Choroid plexus epithelial cell (primary cell): ENCODE results near the gene ZBTB21.
"Not testable (repeated sequence)": the region's sequence is repeated elsewhere in the genome, so short reads cannot be mapped to it uniquely, and the experiment has no call there.

Source experiments
- DNase-seq: peaks from one replicate; pipeline ENCODE4 v3.0.0-alpha.2; 2010; ENCODE audit warnings: low read depth
- H3K4me3 ChIP-seq: 2 replicates; pipeline ENCODE4 v1.5.1; 2011; ENCODE audit warnings: low read depth, mild to moderate bottlenecking, control low read depth, low read length, moderate library complexity
- TF ChIP-seq, protein P1 (sequence below): conservative IDR thresholded peaks from 2 replicates; pipeline ENCODE4 v1.5.1; 2011; ENCODE audit warnings: low read depth, mild to moderate bottlenecking, control low read depth, inconsistent platforms, low read length, moderate library complexity

Gene ZBTB21

DNA sequence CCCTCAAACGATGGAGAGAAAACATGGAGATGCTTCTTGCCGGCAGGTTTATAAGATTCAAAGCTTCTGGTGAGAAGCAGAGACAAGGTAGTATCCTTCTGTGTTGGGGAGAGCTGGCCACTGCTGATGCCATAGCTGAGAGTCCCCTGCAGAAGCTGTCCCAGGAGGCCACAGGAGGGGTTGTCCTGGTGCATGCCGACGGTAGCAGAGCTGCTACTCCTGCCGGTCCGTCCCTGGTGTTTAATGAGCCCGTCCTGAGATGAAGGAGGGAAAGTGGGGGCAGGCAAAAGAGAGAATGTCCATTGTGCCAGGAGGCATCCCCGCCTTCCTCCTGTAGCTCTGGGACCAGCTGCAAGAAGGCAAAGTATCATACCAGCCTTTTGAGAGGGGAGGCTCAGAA, 46.0 kb downstream of the ZBTB21 start:
- TF ChIP-seq, protein P1, sequence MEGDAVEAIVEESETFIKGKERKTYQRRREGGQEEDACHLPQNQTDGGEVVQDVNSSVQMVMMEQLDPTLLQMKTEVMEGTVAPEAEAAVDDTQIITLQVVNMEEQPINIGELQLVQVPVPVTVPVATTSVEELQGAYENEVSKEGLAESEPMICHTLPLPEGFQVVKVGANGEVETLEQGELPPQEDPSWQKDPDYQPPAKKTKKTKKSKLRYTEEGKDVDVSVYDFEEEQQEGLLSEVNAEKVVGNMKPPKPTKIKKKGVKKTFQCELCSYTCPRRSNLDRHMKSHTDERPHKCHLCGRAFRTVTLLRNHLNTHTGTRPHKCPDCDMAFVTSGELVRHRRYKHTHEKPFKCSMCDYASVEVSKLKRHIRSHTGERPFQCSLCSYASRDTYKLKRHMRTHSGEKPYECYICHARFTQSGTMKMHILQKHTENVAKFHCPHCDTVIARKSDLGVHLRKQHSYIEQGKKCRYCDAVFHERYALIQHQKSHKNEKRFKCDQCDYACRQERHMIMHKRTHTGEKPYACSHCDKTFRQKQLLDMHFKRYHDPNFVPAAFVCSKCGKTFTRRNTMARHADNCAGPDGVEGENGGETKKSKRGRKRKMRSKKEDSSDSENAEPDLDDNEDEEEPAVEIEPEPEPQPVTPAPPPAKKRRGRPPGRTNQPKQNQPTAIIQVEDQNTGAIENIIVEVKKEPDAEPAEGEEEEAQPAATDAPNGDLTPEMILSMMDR: no peak
- DNase-seq: no peak
- no peak overlapping the region for H3K4me3 ChIP-seq

DNA sequence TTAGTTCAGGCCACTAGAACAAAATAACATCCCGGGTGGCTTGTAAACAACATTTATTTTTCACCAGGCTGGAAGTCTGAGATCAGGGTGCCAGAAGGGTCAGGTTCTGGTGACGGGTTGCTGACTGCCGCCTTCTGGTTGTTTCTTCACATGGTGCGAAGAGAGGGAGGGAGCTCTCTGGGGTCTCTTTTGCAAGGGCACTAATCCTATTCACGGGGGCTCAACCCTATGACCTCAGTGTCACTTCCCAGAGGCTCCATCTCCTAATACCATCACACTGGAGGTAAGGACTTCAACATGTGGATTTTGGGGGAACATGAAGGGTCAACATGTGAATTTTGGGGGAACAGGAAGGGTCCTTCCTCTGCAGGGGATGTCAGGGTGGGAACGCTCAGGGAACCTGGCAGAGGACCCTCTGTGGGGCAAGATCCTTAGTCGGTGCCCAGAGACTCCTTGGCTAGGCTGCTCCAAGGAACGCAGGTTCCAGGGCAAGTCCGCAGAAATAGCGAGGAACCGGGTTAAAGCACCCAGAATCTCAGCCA, 47.7 kb downstream of the ZBTB21 start:
- no peak for DNase-seq
- TF ChIP-seq, protein P1: no peak
- H3K4me3 ChIP-seq: no peak overlapping the region

DNA sequence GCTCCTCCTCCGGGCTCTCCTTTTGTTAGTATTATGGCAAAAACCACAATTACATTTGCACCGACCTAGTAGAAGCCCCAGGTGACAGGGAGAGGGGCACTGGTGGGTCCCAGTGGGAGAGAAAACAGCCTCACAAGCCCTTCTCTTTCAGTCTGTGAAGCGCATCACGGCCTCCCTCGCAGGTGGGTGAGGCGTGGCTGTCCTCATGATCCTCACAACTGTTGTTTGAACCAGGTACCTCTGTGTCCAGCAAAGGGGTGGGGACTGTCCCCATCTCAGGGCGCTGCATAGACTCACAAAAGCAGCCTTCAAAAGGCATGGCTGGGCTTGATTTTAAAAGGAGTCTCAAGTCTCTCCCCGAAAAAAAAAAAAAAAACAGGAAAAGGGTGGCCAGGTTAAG, 48.4 kb downstream of the ZBTB21 start:
- H3K4me3 ChIP-seq: no peak overlapping the region
- TF ChIP-seq, protein P1: no peak
- DNase-seq: no peak

GRCh38 chr21:41961282-41961701, 48.9 kb downstream of the ZBTB21 start:
- no peak for DNase-seq
- TF ChIP-seq, protein P1: no peak
- no peak overlapping the region for H3K4me3 ChIP-seq

- TF ChIP-seq, protein P1: no peak
- no peak for DNase-seq
These were observed 49.8 kb downstream of the ZBTB21 start for GRCh38 chr21:41960386-41960785.

GRCh38 chr21:41959697-41960096, 50.5 kb downstream of the ZBTB21 start:
- H3K4me3 ChIP-seq, DNase-seq: not testable (repeated sequence)

More at GRCh38 chr21:41960386-41960785, 49.8 kb downstream of the ZBTB21 start:
- no peak overlapping the region for H3K4me3 ChIP-seq

DNA sequence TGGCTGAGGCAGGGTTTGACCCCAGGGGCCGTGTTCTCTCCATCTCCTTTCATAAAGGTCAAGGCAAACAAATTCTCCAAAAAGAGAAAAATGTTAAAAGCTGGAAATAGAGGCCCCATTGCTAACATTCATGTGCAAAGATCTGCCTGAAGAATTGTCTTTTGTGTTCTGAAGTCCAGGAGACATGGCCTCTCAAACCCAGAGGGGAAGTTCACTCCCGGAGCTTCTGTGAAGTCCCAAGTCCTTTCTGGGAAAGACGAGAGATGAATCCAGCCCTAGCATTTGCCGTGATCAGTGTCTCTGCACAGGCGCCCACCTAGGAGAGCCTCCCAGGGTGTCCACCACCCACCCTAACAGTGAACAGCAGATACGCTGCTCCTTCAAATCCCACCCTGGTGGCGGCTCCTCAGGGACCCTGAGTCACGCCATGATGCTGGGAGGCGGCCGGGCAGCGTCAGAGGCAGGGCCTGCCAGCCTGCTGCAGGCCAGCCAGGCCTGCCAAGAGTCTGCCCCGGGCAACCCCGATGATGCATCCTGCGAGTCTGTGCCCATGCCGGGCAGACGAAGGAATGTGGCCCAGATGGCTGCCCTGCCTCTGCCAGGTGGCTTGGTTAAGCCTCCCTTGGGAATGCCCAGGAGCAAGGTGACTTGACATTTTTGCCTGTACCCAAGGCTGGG, 51.1 kb downstream of the ZBTB21 start:
- TF ChIP-seq, protein P1: no peak

More for the DNA sequence above, 51.1 kb downstream of the ZBTB21 start:
- no peak for DNase-seq
- no peak overlapping the region for H3K4me3 ChIP-seq
